SK-N-MC (cell line): ENCODE results near the gene FRMD4A.

Experiments used
- DNase-seq: peaks from one replicate; pipeline ENCODE4 v3.0.0-alpha.2; 2011; ENCODE audit warnings: low read depth, low spot score
- H3K27ac ChIP-seq: fragments of 200-600 bp; sonication (generic); 2 replicates; pipeline ENCODE4 v1.5.1; 2016; ENCODE audit warnings: mixed run types
- H3K36me3 ChIP-seq: fragments of 200-600 bp; sonication (generic); 2 replicates; pipeline ENCODE4 v1.6.1; 2017; ENCODE audit warnings: antibody characterized with exemption, low read length, mixed read lengths; ENCODE audit not compliant: insufficient read depth
- H3K4me3 ChIP-seq: fragments of 200-600 bp; sonication (generic); 2 replicates; pipeline ENCODE4 v1.5.1; 2016
- H3K9ac ChIP-seq: fragments of 200-600 bp; sonication (generic); 2 replicates; pipeline ENCODE4 v1.8.0; 2017; ENCODE audit warnings: mixed run types, mixed read lengths; ENCODE audit not compliant: insufficient read length
- H3K9me3 ChIP-seq: fragments of 200-600 bp; sonication (generic); 2 replicates; pipeline ENCODE4 v1.6.1; 2017; ENCODE audit warnings: low read depth, mild to moderate bottlenecking, antibody characterized with exemption, low read length, moderate library complexity, mixed read lengths
- EZH2 ChIP-seq: fragments of 200-600 bp; sonication (generic); IDR thresholded peaks from one replicate; pipeline ENCODE4 v1.6.1; 2017; ENCODE audit warnings: antibody characterized with exemption
- FOXP2 ChIP-seq: optimal IDR thresholded peaks from 2 replicates; pipeline ENCODE3; 2011; ENCODE audit warnings: mild to moderate bottlenecking, moderate library complexity; ENCODE audit not compliant: insufficient read depth; ENCODE audit errors: extremely low read length, control extremely low read depth
- POLR2AphosphoS5 ChIP-seq: IDR thresholded peaks from 2 replicates; pipeline ENCODE4 v1.6.1; 2012; ENCODE audit warnings: mild to moderate bottlenecking, low read depth, low read length, borderline replicate concordance

The FRMD4A gene

GRCh38 chr10:14270370-14270769 lies 60.4 kb downstream of the FRMD4A start:
- Histone ChIP-seq H3K27ac (no peak overlapping the region), H3K4me3 (no peak overlapping the region), H3K9me3 (no peaks in the 10 kb centered on the region), H3K9ac (no peak overlapping the region), H3K36me3 (no peaks in the 10 kb centered on the region)
- DNase-seq, result no peak
- TF ChIP-seq EZH2 (no peak), FOXP2 (no peak), POLR2AphosphoS5 (no peak)

DNA sequence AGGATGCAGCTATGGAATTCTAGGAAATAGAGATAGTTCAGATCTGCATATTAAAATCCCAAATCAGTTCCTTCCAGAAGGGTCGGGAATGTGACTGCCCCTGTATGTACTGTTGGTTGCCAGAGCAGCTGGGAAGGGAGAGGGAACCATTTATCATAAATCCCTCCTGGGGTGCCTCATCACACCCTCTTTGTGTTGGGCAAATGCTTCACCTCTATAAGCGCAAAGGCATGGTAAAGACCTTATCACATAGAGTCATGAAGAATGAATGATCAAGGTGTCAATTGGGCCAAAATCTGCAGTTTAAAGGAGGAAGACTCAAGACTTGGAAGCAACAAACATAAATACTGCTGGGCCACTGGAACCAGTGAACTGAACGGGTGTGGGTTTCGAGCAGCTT lies 65.0 kb downstream of the FRMD4A start:
- Histone ChIP-seq H3K36me3 (no peaks in the 10 kb centered on the region), H3K9ac (no peak overlapping the region), H3K9me3 (no peaks in the 10 kb centered on the region), H3K4me3 (no peak overlapping the region), H3K27ac (no peak overlapping the region)
- TF ChIP-seq FOXP2 (no peak), POLR2AphosphoS5 (no peak), EZH2 (no peak)
- no peak for DNase-seq

DNA sequence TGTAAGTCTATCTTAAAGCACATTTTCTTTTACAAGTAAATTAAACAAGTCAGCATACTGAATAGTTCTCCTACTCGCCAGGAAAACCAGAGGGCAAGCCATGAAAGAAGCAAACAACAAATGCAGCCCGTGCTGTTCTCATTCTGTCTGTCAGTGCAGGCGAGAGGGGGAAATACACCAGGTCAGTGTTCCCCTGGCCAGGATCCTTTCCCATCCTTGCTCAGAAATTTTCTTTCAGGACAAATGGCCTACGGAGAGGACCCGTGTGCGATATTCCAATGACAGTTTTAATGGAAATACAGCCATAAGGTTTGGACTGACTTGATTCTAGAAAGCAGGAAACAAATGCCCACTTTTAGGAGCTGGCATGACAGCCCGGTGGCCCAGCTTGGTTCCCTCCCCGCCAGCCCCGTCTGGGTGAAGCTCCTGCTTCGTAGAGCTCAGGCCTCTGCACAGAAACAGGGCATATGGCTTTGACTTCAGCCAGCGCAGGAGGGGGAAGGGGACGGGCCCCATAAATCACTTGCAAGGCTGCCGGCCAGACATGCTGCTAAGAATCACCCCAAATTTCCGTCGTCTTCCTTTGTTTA lies 67.8 kb downstream of the FRMD4A start:
- no peak for TF ChIP-seq FOXP2
- TF ChIP-seq POLR2AphosphoS5, result no peak
- TF ChIP-seq EZH2, result no peak
- H3K9me3 ChIP-seq, result no peaks in the 10 kb centered on the region
- DNase-seq, result no peak
- no peaks in the 10 kb centered on the region for H3K36me3 ChIP-seq
- H3K27ac ChIP-seq, result no peak overlapping the region
- no peak overlapping the region for H3K9ac ChIP-seq
- no peak overlapping the region for H3K4me3 ChIP-seq

DNA sequence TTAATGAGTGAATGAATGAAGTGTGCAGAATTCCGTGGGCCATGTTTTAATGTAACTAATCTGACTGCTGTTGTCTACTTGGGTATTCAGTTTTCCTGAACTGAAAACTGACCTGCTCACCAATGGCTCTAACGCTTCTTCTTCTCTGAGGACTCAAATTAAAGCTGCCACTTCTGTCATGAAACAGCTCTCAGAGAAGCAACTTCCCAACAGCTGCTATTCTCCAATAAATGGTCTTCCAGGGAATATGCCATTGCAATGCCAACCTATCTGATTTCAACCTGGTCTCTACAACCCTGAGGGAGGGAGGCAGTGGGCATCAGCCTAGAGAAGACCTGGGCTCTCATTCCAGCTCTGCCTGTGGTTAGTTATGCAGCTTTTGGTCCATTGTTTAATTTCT lies 69.4 kb downstream of the FRMD4A start:
- Histone ChIP-seq H3K9ac (no peak overlapping the region), H3K27ac (no peak overlapping the region), H3K36me3 (no peaks in the 10 kb centered on the region), H3K4me3 (no peak overlapping the region), H3K9me3 (no peaks in the 10 kb centered on the region)
- TF ChIP-seq FOXP2 (no peak), EZH2 (no peak), POLR2AphosphoS5 (no peak)
- DNase-seq, result no peak

- DNase-seq, result no peak
- no peak for TF ChIP-seq FOXP2
- Histone ChIP-seq H3K36me3 (no peaks in the 10 kb centered on the region), H3K9me3 (no peaks in the 10 kb centered on the region), H3K9ac (no peak overlapping the region), H3K4me3 (no peak overlapping the region), H3K27ac (no peak overlapping the region)
Observed at GRCh38 chr10:14259696-14260566, 70.8 kb downstream of the FRMD4A start.

- Histone ChIP-seq H3K9ac (no peak overlapping the region), H3K4me3 (no peak overlapping the region), H3K9me3 (no peaks in the 10 kb centered on the region), H3K27ac (no peak overlapping the region), H3K36me3 (no peaks in the 10 kb centered on the region)
- TF ChIP-seq FOXP2 (no peak), POLR2AphosphoS5 (no peak), EZH2 (no peak)
- DNase-seq, result no peak
Observed at GRCh38 chr10:14254368-14254767, 76.4 kb downstream of the FRMD4A start.

DNA sequence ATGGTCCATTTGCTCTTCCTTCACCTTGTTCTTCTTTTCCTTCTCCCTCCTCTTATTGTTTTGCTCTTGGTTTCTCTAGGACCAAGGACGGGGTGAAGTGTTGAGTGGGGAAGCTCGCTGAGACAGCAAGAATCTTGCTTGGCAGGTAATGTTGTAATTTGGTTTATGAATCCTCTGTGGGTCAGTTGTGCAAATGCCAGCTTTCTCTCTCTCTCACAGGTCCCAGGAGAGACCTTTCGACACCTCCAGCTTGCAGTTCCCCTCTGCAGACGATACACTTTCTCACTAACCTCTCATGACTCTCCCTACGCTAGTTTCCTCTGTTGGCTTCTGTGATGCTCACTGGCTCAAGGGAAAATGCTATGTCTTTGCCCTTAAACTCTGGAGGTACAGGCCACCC lies 77.0 kb downstream of the FRMD4A start:
- H3K27ac ChIP-seq, result no peak overlapping the region
- no peaks in the 10 kb centered on the region for H3K36me3 ChIP-seq
- DNase-seq, result no peak
- H3K9ac ChIP-seq, result no peak overlapping the region
- TF ChIP-seq FOXP2 (no peak), POLR2AphosphoS5 (no peak), EZH2 (no peak)
- H3K4me3 ChIP-seq, result no peak overlapping the region
- no peaks in the 10 kb centered on the region for H3K9me3 ChIP-seq

GRCh38 chr10:14253079-14253478 lies 77.6 kb downstream of the FRMD4A start:
- H3K4me3 ChIP-seq, result no peak overlapping the region
- no peaks in the 10 kb centered on the region for H3K9me3 ChIP-seq
- DNase-seq, result no peak
- H3K36me3 ChIP-seq, result no peaks in the 10 kb centered on the region
- H3K27ac ChIP-seq, result no peak overlapping the region
- H3K9ac ChIP-seq, result no peak overlapping the region
- TF ChIP-seq POLR2AphosphoS5 (no peak), FOXP2 (no peak), EZH2 (no peak)
